Caco-2 (cell line): ENCODE data around the gene NDUFC2. TPM values are rescaled to one million over a fixed set of nuclear protein-coding genes. Genes with fewer than 3 reads are reported as not detected.

Experiments used
- BruUV-seq: library from RNA; stranded (reverse); fragments of 400-500 nt; replicated peaks from 2 replicates; lab custom pipeline; 2021; lab: Mats Ljungman, UMichigan
- CTCF ChIA-PET: fragments of 300-600 bp; sonication (Branson Sonifier 250); formaldehyde crosslinking; loops from one replicate; lab custom pipeline; 2022; ENCODE audit warnings: antibody characterized with exemption; lab: Charles Lee
- POLR2A ChIA-PET: fragments of 300-600 bp; sonication (Branson Sonifier 250); formaldehyde crosslinking; loops from one replicate; lab custom pipeline; 2022; ENCODE audit warnings: antibody characterized with exemption; lab: Charles Lee
- DNase-seq, 2 experiments: peaks; one replicate each; pipeline versions ENCODE4 v3.0.0 to v3.0.0-alpha.2; 2020 to 2022
- H3K27me3 ChIP-seq: replicated peaks from 2 replicates; pipeline ENCODE4 v1.6.0; 2011; ENCODE audit warnings: low read length; ENCODE audit not compliant: control insufficient read depth, insufficient read depth
- H3K36me3 ChIP-seq: 2 replicates; pipeline ENCODE4 v1.5.1; 2011; ENCODE audit warnings: low read length; ENCODE audit not compliant: control insufficient read depth, insufficient read depth
- H3K4me1 ChIP-seq: fragments of 250-450 bp; sonication (Bioruptor Pico); 2 replicates; pipeline ENCODE4 v1.5.1; 2020; ENCODE audit warnings: mild to moderate bottlenecking
- H3K4me3 ChIP-seq: 2 replicates; pipeline ENCODE4 v1.5.1; 2011; ENCODE audit warnings: low read depth, mild to moderate bottlenecking, control low read depth, low read length
- H3K9me3 ChIP-seq: fragments of 250-450 bp; sonication (Bioruptor Pico); 2 replicates; pipeline ENCODE4 v1.5.1; 2020; ENCODE audit warnings: mild to moderate bottlenecking, moderate library complexity
- H3K27ac Mint-ChIP-seq: one replicate; pipeline ENCODE4 v1.8.0; 2022; ENCODE audit warnings: mixed read lengths; ENCODE audit not compliant: unreplicated experiment
- H3K27me3 Mint-ChIP-seq: one replicate; pipeline ENCODE4 v1.8.0; 2022; ENCODE audit warnings: mixed read lengths; ENCODE audit not compliant: insufficient read depth, unreplicated experiment
- H3K36me3 Mint-ChIP-seq: one replicate; pipeline ENCODE4 v1.8.0; 2022; ENCODE audit warnings: mild to moderate bottlenecking, mixed read lengths; ENCODE audit not compliant: insufficient read depth, unreplicated experiment
- H3K4me1 Mint-ChIP-seq: one replicate; pipeline ENCODE4 v1.8.0; 2022; ENCODE audit warnings: low read depth, mixed read lengths; ENCODE audit not compliant: unreplicated experiment
- H3K4me3 Mint-ChIP-seq: one replicate; pipeline ENCODE4 v1.8.0; 2022; ENCODE audit warnings: mild to moderate bottlenecking, moderate library complexity, mixed read lengths; ENCODE audit not compliant: unreplicated experiment
- H3K9me3 Mint-ChIP-seq: one replicate; pipeline ENCODE4 v1.8.0; 2022; ENCODE audit warnings: mixed read lengths; ENCODE audit not compliant: unreplicated experiment
- intact Hi-C: fragments of 100-400 bp; cut with micrococcal nuclease; formaldehyde crosslinking; loops from one replicate; pipeline ENCODE4 v1.10.0; 2022; ENCODE audit not compliant: unreplicated experiment
- total RNA-seq: library from RNA; stranded (reverse); gene quantifications from 2 replicates; pipeline ENCODE4 v1.2.3, GENCODE V29; 2022
- TF ChIP-seq, protein P1 (sequence below), 2 experiments: fragments of 200-600 bp in 1 of 2; IDR thresholded peaks; 1 replicate in 1 of 2; 2 replicates in 1 of 2; pipeline versions ENCODE4 v1.5.1 to v1.8.0; 2011 to 2022; ENCODE audit warnings: antibody characterized with exemption in 1 of 2, control low read depth in 1 of 2, inconsistent platforms in 1 of 2, low read depth in 1 of 2, low read length in 1 of 2, mild to moderate bottlenecking in 1 of 2, moderate library complexity in 1 of 2; ENCODE audit not compliant: insufficient read depth in 1 of 2, severe bottlenecking in 1 of 2, unreplicated experiment in 1 of 2

NDUFC2 gene
- total RNA-seq, 1 experiment from 2014 or later, result 732 TPM

DNA sequence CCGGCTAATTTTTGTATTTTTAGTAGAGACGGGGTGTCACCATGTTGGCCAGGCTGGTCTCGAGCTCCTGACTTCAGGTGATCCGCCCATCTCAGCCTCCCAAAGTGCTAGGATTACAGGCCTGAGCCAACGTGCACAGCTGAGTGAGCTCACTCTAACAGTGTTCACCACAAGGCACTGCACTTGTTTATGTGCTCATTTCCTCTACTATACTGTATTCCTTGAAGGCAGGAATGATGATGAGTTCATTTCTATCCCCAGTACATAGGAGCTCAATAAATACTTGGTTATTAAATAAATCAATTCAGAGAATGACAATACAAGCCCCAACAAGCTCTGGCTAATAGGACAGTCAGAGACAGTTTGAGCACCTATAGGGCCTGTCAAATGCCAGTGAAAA lies 30.7 kb upstream of the NDUFC2 start:
- no peaks in the 10 kb centered on the region for H3K9me3 Mint-ChIP-seq
- no peak for DNase-seq
- no peaks in the 10 kb centered on the region for H3K27me3 Mint-ChIP-seq
- peaks cover 46% of the 10 kb centered on the region for H3K36me3 Mint-ChIP-seq
- no TSS peak for BruUV-seq
- TF ChIP-seq, protein P1, sequence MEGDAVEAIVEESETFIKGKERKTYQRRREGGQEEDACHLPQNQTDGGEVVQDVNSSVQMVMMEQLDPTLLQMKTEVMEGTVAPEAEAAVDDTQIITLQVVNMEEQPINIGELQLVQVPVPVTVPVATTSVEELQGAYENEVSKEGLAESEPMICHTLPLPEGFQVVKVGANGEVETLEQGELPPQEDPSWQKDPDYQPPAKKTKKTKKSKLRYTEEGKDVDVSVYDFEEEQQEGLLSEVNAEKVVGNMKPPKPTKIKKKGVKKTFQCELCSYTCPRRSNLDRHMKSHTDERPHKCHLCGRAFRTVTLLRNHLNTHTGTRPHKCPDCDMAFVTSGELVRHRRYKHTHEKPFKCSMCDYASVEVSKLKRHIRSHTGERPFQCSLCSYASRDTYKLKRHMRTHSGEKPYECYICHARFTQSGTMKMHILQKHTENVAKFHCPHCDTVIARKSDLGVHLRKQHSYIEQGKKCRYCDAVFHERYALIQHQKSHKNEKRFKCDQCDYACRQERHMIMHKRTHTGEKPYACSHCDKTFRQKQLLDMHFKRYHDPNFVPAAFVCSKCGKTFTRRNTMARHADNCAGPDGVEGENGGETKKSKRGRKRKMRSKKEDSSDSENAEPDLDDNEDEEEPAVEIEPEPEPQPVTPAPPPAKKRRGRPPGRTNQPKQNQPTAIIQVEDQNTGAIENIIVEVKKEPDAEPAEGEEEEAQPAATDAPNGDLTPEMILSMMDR (IDR thresholded peaks at IDR 0.05; ENCODE audit: insufficient read depth in 1 of 2, low read depth in 1 of 2, low read length in 1 of 2, severe bottlenecking in 1 of 2, unreplicated experiment in 1 of 2), result no peak
- H3K4me3 Mint-ChIP-seq, result no peak overlapping the region
- POLR2A ChIA-PET, result interaction anchor here (1.1 kb wide), 1 partner anchor 29 kb away, joined by 9 read pairs; the partner anchor contains the start of gene ALG8
- no peaks in the 10 kb centered on the region for H3K27me3 ChIP-seq
- H3K9me3 ChIP-seq, result no peaks in the 10 kb centered on the region
- CTCF ChIA-PET, result no interaction called here
- H3K27ac Mint-ChIP-seq, result no peak overlapping the region
- H3K4me1 Mint-ChIP-seq, result peaks cover 6% of the 10 kb centered on the region
- H3K4me1 ChIP-seq, result no peaks in the 10 kb centered on the region
- no peak overlapping the region for H3K4me3 ChIP-seq
- intact Hi-C loops, result loop anchor here (10.0 kb wide), 1 partner anchor 216 kb away; no protein-coding TSS in a partner anchor
- no peaks in the 10 kb centered on the region; the same call in 1 of the 2 replicates for H3K36me3 ChIP-seq

- Mint-ChIP-seq H3K9me3 (no peaks in the 10 kb centered on the region), H3K27me3 (no peaks in the 10 kb centered on the region), H3K4me3 (no peak overlapping the region), H3K27ac (no peak overlapping the region), H3K36me3 (peaks cover 54% of the 10 kb centered on the region), H3K4me1 (peaks cover 6% of the 10 kb centered on the region)
- ChIA-PET POLR2A (interaction anchor here (0.6 to 1.1 kb wide), 4 partner anchors 30 to 115 kb away, joined by 3 to 9 read pairs (median 4); partner anchors contain the start of genes ALG8 and INTS4), CTCF (no interaction called here)
- no peaks in the 10 kb centered on the region; the same call in 1 of the 2 replicates for H3K36me3 ChIP-seq
- DNase-seq, result no peak
- TF ChIP-seq, protein P1 (IDR thresholded peaks at IDR 0.05; ENCODE audit: insufficient read depth in 1 of 2, low read depth in 1 of 2, low read length in 1 of 2, severe bottlenecking in 1 of 2, unreplicated experiment in 1 of 2), result no peak
- intact Hi-C loops, result loop anchor here (10.0 kb wide), 1 partner anchor 215 kb away; no protein-coding TSS in a partner anchor
- no peaks in the 10 kb centered on the region for H3K4me1 ChIP-seq
- H3K9me3 ChIP-seq, result no peaks in the 10 kb centered on the region
- no TSS peak for BruUV-seq
- H3K4me3 ChIP-seq, result no peak overlapping the region
- no peaks in the 10 kb centered on the region for H3K27me3 ChIP-seq
These were observed 29.7 kb upstream of the NDUFC2 start for GRCh38 chr11:78109081-78110015.

DNA sequence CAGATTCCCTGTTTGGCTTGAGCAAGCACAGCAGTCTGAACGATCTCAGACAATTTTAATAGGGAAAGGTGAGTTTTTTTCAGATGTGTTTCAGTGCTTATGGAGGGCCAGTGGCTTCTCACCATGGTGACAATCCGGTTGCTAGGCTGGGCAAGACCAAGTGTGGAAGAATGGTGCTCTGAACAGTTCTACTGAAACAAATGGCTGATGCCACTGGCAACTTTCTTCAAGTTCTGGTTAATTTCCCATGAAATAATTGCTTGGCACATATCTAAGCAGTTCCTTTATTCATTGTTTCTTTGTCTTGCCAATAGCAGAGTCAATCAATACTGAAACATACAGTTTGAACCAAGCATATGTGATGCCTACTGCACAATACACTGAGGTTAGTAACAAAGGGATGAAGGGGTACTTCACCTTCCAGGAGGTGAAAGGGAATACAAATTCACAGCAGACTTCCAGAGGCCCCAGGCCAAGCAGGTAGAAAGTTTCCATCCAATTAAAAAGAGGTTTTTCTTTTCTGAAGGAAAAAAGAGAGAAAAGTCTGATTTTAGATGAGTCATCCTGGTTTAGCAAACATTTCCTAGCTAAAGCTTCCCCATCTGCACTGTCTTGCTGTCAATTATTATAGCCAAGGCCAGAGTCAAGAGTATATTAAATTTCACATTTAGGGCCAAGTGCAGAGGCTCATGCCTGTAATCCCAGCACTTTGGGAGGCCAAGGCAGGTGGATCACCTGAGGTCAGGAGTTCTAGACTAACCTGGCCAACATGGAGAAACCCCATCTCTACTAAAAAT lies 21.2 kb upstream of the NDUFC2 start:
- peaks cover 6% of the 10 kb centered on the region; the same call in 1 of the 2 replicates for H3K4me1 ChIP-seq
- TF ChIP-seq, protein P1 (IDR thresholded peaks at IDR 0.05; ENCODE audit: insufficient read depth in 1 of 2, low read depth in 1 of 2, low read length in 1 of 2, severe bottlenecking in 1 of 2, unreplicated experiment in 1 of 2), result no peak
- no peak for DNase-seq
- no peaks in the 10 kb centered on the region for H3K9me3 ChIP-seq
- intact Hi-C loops, result no loop called here
- CTCF ChIA-PET, result interaction anchor here (0.6 kb wide), 1 partner anchor 107 kb away, joined by 7 read pairs; the partner anchor contains the start of gene INTS4
- no peaks in the 10 kb centered on the region for H3K9me3 Mint-ChIP-seq
- POLR2A ChIA-PET, result interaction anchor here (0.5 kb wide), 1 partner anchor 108 kb away, joined by 3 read pairs; no protein-coding TSS in a partner anchor
- no TSS peak for BruUV-seq
- peaks cover 2% of the 10 kb centered on the region; the same call in 1 of the 2 replicates for H3K36me3 ChIP-seq
- H3K4me3 Mint-ChIP-seq, result no peak overlapping the region
- H3K27ac Mint-ChIP-seq, result no peak overlapping the region
- H3K27me3 Mint-ChIP-seq, result no peaks in the 10 kb centered on the region
- no peak overlapping the region for H3K4me3 ChIP-seq
- no peaks in the 10 kb centered on the region for H3K27me3 ChIP-seq
- peaks cover 78% of the 10 kb centered on the region for H3K36me3 Mint-ChIP-seq
- peaks cover 19% of the 10 kb centered on the region for H3K4me1 Mint-ChIP-seq
